Cortex of kidney (tissue), 1 donor: Measurements from ENCODE around the gene FGGY.
"Not testable (repeated sequence)": the region's sequence is repeated elsewhere in the genome, so short reads cannot be mapped to it uniquely, and the experiment has no call there.

Source experiments
- DNase-seq: peaks from one replicate; lab custom pipeline; 2025; lab: John Stamatoyannopoulos, UW

FGGY gene

GRCh38 chr1:59701376-59701775 is 404.5 kb downstream of the FGGY start:
- no peak for DNase-seq

GRCh38 chr1:59703226-59703917 is 406.5 kb downstream of the FGGY start:
- DNase-seq: no peak

DNA sequence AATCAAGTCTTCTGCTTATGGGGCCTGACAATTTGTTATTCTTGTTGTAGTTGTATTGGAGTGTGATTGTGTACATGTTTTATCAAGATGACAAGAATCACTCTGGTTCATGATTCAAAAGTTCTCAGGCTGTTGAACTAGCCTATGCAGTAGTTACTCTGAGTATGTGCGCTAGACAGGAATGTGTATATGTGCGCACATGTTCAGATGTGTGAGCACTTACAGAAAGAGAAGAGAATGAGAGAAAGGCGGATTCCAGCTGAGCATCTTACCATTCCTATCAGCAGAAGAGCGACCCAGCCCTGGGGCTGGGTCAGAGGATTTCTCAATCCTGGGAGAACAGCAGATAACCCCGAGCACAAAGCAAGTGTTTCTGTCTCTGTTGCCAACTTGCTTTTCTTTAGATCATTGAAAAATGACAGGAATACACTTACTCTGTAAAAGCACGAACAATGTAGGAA is 407.1 kb downstream of the FGGY start:
- no peak for DNase-seq

DNA sequence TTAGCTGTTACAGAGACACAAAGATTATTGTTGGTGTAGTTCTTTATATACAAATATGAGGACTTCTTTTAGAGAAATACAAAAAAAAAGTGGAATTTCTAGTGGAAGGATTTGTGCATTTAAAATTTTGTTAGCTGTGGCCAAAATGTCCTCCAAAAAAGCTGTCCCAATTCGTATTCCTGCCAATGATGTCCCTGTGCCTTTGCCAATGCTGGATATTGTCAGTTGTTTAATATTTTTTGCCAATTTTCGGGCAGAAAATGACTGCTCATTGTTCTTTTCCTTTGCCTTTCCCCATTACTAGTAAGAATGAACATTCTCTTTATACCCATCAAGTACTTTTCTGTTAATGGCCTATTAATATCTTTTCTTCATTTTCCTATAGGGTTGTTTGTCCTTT is 407.8 kb downstream of the FGGY start:
- DNase-seq: no peak

DNA sequence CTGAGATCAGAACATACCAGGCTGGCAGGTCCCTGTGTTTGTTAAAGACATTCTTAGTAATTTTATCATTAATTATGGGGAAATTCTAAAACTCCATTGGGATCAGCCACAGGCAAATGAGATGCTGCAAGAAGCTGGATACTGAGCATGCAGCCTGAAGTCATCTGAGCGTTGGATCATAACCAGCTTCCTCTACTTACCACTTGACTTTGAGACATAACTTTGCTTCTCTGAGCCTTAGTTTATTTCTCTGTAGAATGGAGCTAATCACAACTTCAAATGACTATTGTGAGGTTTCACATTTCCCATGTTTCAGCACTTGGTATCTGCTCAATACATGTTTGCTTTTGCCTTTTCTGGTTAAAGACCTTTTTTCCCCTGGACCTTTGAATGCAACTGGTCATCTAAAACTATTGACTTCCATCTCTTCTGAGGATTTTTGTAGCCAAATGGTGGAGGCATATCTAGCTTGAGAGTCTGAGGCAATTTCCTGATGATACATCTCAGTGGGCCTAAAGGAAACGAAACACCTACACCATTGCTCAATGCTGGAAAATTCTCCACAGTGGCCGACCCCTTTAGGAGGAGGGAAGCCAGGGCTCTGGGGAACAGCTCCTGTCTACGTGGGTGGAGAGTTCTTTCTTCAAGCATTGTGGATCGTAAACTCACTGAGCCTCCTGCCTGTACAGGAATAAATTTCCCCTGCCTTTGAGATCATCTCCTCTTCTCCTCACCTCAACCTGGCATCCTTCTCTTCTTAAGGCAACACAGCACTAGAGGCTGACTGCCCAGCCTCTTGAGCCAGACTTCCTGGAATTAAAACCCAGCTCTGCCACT is 408.8 kb downstream of the FGGY start:
- no peak for DNase-seq

DNA sequence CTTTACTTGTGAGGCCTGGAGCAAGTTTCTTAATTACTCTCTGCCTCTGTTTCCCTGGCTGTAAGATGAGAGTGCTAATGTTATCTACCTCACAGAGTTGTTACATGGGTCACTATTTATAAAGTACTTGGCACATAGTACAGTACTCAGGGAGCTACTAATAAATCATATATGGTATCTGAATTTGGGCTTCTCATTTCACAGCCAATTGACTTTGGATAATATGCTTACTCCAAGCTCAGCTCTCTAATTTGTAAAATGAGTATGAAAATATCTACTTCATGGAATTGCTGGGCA is 409.4 kb downstream of the FGGY start:
- DNase-seq: no peak

GRCh38 chr1:59707178-59707791 is 410.4 kb downstream of the FGGY start:
- no peak for DNase-seq

DNA sequence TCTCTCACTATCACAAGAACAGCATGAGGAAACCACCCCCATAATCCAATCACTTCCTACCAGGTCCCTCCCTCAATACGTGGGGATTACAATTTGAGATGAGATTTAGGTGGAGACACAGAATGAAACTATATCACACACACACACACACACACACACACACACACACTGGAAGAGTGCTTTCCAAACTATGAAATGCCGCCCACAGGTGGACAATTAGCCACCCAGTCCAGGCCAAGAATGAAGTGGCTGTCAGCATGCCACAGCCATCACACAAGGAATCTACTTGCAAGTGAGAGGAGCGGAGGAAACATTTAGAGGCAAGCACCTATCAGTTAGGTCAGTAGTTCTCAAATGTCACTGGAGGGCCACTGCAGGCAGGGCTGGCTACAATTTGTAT is 412.4 kb downstream of the FGGY start:
- DNase-seq: no peak

- not testable (repeated sequence) for DNase-seq
Measured at GRCh38 chr1:59710920-59711319, 414.0 kb downstream of the FGGY start.

DNA sequence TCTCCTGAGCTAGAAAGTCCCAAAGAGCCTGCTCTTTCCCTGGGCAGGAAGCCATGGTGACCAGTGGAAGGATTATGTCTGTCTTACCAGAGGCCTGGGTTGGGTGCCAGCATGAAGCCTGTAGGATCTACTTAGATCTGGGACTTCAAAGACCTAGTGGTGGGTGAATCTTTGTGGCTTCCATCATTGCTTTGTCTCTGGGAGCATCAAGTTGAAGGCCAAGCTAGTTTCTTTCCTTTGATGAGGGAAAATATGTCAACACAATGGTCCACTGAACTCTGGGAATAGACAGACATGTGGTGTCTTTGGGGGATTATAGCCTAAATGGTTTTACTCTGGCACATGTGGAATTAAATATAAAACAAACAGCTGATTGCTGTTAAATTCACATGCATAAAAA is 417.3 kb downstream of the FGGY start:
- no peak for DNase-seq

DNA sequence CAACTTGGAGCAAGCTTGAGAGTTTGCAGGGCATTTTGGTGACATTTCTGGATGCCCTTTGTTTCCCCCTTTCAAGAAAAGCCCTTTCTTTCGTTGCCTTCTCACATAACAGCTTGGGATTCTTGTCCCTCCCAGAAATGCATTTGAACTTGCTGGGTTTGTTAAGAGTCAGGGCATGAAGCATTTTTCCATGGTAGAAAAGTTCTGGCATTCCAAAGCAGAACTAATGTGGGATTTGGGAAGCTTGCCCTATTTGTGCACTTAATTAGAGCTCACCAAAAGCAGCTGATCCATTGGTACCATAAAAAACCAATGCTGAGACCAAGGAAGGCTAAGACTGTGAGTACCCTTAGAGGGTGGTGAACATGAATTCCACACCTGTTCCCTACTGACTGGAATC is 418.1 kb downstream of the FGGY start:
- no peak for DNase-seq

- no peak for DNase-seq
Measured at GRCh38 chr1:59716832-59717231, 419.9 kb downstream of the FGGY start.

DNA sequence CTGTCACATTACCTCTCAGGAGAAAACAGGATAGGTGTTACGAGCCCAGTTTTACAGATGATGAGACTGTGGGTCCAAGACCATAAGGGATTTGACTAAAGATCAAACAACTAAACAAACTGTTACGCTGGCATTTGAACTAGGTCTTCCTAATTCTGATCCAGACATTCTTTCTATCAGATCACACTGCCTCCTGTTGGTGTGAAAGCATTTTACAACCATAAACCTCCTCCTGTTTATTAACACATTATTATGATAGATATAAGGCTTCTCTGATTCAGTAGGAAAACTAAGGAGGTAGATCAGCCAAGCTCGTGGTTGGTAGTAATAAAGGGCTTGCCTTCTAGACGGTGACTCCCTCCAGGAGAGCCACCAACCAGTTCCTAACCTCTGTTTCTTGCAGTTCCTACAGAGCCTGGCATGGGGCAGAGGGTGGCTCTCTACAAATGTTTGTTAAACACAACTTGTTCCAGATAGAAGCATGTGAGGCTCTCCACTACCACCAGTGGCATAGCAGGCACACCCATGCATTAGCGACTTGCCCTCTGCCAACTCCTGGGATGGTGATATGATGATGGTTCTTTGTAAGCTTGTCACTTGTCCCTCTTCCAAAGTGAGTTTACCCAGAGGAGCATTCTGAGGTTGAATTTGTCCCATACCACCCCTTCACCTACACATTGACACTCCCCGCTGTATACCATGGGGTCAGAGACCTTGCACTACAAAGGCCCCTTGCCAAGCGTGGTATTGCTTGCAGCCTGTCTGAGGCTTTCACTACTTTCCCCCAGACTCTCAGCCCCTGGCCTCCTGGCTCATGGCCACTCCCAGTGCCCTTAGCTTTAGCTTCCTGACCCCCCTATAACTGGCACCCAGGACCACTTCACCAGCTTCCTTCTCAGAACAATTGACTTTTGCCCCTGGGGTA is 421.4 kb downstream of the FGGY start:
- DNase-seq: no peak

- no peak for DNase-seq
Measured at GRCh38 chr1:59718989-59719360, 422.1 kb downstream of the FGGY start.

GRCh38 chr1:59720326-59721115 is 423.6 kb downstream of the FGGY start:
- no peak for DNase-seq

DNA sequence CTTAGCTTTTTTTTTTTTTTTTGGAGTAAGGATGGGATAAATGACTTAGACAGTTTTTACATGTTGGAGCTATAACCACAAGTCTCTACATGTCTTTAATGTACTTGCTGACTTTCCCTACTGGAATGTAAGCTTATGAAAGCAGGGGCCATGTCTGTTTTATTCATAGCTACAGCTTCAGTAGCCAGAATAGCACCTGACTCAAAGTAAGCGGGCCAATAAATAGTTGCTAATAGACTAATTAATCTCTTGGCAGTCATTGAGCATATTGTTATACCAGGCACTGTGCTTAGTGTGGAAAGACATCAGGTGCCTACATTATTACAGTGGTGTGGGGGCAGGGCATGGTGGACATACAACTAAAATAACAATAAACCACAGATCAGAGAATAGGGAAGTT is 433.4 kb downstream of the FGGY start:
- DNase-seq: no peak

DNA sequence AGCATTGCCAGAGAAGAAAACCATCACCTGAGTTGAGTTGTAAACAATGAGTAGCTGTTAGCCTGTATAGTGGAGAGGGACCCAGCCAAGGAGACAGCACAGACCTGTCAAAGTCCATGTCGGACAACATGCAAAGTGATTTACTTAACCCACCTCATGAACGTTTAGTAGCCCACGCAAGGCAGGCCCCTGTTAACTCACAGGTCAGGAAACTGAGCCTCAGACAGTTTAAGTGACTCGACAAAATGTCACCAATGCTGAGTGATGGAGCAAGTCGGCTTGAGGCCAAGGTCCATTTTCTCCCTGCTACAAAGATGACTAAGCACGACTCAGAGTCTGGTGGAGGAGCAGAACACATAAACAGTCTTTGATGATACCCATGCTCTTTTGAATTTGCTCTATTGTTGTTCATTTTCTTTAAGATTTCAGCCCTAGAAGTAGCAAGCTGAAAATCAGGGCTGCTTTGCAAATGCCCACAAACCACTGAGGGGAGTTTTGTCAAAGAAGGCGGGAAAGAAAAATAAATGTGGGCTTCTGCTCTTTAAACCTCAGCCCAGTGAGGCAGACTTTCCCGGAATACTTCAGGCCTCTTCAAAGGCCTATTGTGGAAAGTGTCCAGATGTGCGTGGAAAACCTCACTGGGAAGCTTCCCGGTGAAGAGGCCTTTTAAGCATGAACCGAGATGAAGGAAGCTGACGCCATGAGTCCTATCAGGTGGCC is 434.0 kb downstream of the FGGY start:
- no peak for DNase-seq

DNA sequence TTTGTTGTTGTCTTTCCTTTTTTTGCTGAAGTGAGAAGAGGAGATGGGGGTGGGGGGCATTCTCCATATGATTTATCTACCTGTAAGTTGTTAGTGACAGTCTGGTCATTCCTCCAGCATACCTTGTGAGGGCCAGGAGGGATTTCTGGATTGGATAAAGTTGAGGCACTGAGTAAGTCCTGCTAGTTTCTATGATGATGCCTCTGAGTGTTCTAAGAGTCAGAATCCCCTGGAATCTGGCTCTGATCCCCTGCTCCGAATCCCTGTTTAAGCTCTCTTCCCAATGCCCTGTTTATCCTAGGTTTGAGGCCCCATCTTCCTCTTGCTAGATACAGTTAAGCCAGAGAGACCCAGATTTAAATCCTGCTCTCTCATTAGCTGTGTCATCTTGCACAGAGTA is 434.7 kb downstream of the FGGY start:
- DNase-seq: no peak

DNA sequence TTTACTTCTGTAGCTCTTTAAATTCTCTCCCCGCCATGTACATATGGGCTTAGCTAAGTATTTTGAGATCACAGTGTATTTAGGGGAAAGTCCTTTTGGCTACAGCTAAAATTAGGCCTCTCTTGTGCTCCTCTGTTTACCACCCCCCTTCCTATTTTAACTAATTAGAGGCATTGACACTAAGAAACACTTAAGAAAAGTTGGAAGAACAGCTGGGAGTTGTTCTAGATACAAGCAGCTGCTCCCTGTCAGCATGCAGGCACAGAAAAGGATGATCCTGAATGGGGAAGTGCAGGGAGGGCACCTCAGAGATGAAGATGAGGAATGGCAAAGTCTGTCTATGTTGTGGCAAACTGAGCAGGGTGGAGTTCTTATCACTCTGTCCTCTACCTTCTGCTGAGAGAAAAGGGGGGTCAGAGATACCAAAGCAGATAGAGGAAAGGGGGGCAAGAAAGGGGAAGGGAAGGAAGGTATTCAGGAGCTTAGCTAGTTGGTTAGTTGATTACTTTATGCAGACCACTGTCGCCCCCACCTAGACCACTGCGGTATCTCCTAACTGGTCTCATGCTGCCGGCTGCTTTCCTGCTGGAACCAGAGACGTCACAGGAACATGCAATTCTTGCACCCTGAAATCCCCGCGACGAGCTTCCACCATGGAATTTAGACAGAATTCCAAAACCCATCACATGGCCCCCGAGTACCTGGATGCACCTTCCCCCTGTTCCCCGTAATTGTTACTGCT is 435.5 kb downstream of the FGGY start:
- DNase-seq: no peak
